GM19324 (cell line): ENCODE measurements around the gene NAB1.
"Not testable (repeated sequence)": the region's sequence is repeated elsewhere in the genome, so short reads cannot be mapped to it uniquely, and the experiment has no call there.

Experiments
- ATAC-seq: cut with Tn5 transposase; IDR thresholded peaks from one replicate; pipeline ENCODE4 v1.9.1; 2021; ENCODE audit warnings: mild to moderate bottlenecking, moderate library complexity; ENCODE audit not compliant: unreplicated experiment, low FRiP score

The NAB1 gene, protein sequence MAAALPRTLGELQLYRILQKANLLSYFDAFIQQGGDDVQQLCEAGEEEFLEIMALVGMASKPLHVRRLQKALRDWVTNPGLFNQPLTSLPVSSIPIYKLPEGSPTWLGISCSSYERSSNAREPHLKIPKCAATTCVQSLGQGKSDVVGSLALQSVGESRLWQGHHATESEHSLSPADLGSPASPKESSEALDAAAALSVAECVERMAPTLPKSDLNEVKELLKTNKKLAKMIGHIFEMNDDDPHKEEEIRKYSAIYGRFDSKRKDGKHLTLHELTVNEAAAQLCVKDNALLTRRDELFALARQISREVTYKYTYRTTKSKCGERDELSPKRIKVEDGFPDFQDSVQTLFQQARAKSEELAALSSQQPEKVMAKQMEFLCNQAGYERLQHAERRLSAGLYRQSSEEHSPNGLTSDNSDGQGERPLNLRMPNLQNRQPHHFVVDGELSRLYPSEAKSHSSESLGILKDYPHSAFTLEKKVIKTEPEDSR

DNA sequence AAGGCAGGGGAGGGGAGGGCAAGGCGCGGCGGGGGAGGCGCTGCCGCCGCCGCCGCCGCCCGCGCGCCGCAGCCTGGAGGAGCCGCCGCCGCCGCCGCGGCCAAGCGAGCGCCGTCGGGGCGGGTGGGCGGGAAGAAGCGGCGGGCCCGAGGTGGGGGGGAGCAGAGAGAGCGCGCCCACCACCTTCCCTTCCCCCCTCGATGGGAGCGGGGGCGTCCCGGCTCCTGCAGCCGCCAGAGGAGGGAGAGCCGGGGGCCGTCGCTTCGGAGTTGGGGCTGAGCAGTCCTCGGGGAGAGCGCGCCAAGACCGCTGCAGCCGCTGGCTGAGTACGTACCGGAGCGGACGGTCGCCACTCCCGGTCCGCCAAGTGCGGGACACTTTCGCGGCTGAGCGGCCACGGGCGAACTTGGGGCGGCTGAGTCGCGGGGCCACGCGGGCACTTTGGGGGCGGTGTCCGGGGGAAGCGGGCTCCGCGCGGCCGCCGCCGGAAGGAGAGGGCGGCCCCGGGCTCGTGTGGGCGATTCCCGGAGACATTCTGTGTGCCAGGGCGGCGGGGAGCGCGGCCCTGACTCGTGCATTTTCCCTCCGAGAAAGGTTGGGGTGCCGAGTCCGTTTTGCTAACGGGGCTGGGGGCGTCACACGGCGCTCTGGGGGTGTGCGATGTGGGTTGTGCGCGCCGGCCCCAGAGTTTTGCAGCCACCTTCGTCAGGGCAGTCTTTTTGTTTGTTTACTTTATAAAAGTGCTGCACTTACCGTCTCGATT is at the start of gene NAB1:
Gene NAB1 (plus strand): TSS at position 49 of the 763 bp plus-strand sequence. CDS start 10,094 bp downstream, outside the sequence.
- peak; percentile 58 for ATAC-seq

DNA sequence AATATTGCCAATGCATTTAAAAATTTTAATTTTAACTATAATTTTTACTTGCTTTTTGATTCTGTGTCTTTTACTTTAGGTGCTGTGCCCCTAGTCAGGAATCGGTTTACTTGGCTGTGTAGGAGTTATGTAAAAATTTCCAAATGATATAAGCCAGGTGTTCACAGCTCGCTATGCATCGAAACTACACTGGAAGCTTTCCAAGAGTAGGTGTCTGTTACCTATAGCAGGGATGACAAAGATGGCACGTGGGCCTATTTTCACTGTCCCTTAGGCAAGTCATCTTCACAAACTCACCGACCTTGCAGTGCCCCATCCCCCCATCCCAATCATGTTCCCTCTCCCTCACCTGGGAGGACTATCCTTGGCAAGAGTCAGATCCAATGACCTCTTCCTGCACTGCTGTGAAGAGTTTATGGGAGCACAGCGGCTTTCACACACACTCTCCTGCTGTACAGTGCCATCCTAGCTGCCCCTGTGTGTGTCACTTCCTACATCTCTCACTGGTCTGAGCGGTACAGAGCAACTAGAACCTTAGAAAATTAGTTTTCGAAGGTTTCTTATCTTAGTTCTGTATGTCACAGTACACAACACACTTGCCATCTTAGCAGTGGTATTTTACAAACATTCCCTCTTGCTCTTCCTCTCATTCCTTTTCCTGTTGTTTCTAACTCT is 49.2 kb upstream of the NAB1 start:
- no peak for ATAC-seq

DNA sequence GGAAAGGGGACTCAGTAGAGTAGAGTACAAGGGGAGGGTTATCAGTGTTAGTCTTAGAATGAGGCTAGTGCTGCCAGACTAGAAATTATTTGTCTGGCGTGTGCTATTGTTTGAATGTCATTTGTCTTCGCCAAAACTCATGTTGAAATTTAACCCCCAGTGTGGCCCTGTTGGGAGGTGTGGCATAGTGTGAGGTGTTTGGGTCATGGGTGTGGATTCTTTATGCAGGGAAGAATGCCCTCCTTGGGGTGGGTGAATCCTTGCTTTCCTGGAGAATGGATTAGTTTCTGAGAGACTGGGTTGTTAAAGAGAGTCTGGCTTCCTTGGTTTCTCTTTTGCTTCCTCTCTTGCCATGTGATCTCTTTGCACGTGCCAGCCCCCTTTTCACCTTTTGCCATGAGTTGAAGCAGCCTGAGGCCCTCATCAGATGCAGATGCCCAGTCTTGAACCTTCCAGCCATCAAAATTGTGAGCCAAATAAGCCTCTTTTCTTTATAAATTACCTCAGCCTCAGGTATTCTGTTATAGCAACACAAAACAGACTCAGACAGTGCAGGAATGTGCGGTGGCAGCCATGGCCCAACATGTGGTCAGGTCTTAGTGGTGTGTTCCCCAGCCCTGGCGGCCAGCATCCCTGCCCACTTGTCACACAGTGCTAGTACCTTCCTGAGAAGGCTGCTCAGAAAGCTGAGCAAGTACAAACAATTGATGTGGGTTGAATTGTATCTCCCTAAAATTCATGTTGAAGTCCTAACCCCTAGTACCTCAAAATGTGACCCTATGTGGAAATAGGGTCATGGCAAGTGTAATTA is 48.4 kb upstream of the NAB1 start:
- ATAC-seq = no peak

DNA sequence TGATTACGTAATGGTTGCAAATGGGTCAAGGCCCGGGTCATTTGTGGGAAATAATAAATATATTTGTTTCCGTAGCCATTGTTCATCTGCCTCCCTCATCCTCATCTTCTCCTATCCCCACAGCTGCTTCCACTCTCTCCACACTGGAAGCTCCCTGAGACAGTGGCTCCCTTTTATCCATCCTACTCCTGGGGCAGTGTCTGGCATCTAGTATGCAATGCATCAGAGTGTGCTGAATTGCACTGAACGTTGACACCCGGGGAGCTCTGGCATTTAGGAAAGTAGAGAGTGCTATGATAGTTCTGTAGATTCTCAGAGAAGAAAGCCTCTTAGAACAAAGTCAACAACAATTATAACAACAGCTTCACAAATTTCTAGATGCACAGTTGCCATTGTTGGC is 45.5 kb upstream of the NAB1 start:
- ATAC-seq = no peak

DNA sequence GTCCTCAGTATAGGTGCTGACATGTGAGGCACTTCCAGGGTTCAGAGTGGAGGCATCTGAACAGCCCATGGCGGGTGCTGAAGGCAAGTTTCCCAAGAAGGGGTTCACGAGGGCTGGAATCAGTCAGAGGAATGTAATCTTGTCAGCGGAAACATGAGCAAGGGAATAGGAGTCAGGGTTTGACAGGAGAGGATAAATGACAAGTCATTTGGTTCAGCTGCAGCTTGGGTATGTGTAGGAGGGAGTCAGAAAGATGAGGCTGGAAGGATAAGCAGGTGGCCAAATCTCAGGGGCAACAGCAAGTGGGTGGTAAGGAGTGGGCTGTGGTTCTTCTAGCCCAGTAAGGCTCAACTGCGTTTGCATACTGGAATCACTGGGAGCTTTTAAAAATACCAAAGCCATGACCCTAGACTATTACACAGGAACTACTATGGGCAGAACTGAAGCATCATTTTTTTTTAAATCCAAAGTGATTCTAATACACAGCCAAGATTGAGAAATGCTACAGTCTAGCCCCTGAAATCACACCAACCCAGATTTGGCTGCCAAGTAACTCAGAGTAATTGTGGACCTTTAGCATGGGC is 41.8 kb upstream of the NAB1 start:
- no peak for ATAC-seq

DNA sequence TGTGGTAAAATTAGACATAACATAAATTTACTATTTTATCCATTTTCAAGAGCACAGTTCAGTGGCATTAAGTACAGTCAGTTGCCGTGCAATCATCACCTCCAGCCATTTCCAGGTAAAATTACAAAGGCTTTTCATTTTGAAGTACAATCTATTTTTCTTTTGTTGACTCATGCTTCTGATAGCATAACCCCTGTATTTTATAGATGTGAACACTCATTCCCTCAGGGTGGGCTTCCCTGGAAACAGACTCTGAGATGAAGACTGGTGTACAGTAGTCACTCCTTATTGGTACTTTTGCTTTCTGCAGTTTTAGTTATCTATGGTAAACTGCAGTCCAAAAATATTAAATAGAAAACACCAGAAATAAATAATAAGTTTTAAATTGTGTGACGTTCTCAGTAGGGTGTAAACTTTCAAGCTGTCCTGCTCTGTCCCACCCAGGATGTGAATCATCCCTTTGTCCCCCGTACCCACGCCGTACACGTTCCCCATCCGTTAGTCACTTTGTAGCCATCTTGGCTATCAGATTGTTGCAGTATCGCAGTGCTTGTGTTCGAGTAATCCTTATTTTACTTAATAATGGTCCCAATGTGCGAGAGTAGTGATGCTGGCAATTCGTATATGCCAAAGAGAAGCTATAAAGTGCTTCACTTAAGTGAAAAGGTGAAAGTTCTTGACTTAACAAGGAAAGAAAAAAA is 41.1 kb upstream of the NAB1 start:
- ATAC-seq = no peak

DNA sequence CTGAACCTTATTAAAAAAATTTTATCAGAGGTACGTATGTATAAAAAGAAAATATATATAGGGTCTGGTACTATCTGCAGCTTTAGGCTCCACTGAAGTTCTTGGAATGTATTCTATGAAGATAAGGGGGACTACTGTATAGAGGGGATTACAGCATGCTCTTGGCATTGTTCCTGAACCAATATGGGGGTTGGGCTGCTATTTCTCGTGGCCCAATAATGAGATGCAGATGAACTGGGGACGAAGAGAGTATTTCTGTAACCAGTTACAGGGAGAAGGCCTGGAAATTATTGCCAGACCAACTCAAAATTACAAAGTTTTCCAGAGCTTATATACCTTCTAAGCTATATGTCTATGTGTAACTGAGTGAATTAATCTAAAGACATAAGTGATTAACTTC is 40.0 kb upstream of the NAB1 start:
- ATAC-seq = not testable (repeated sequence)

DNA sequence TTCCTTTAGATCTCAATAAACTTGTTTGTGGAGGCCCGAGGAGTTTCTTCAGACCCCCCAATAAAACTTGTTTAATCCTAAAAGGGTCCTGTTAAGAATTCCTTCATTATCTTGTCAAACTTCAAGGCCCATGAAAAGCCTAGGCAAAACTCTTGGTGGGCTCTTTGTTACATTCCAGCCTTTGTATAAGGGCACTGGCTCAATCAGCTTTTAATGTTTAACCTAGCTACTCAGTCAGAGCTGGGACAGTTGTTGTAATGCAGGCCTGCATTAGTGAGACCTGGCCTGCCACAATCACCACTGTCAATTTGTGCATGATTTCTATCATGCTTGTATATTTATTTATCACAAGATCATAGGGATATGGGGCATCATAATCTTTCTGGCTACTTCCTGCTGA is 39.5 kb upstream of the NAB1 start:
- not testable (repeated sequence) for ATAC-seq

DNA sequence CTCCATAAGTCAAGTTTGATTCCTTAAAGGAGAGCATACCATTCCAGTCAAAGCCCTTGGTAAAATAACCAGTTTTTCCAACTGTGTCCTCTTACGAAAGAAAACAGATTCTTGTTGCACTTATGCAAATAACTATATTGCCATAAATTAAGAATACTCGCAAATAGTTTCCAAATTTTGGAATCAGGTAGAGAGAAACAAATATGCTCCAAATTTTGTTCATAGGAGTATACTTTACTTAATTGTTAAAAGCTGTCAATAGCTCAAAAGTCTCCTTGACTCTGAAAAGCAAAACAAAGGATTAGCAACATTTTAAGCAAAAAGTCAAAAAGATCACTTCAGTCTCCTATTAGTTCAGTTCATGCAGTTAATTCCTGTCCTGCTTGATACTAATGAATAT is 38.4 kb upstream of the NAB1 start:
- not testable (repeated sequence) for ATAC-seq

DNA sequence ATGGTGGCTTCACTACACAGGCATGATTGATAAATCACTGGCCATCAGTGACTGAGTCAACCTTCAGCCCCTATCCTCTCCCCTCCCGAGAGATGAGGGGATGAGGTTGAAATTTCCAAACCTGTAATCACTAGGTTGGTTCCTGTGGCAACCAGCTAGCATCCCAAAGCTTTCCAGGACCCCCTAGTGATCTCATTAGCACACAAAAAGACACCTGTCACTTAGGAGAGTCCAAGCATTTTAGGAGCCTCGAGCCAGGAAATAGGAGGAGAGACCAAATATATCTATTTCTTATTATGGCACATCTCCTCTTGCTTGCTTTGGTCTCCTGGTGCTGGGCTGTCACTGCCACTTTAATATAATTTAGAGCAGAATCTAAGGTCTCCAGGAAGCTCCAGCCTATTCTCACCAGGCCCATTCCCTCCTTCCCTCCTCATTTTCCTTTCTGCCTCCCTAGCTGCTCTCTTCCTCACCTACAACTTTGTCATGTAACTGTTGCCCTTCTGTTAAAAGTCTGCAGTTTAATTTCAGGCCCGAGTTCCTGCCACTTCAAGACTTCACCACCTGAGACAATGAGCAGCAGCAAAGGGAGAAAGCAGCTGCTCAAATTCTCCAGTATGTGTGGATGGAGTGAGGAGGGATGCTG is 33.2 kb upstream of the NAB1 start:
- no peak for ATAC-seq

DNA sequence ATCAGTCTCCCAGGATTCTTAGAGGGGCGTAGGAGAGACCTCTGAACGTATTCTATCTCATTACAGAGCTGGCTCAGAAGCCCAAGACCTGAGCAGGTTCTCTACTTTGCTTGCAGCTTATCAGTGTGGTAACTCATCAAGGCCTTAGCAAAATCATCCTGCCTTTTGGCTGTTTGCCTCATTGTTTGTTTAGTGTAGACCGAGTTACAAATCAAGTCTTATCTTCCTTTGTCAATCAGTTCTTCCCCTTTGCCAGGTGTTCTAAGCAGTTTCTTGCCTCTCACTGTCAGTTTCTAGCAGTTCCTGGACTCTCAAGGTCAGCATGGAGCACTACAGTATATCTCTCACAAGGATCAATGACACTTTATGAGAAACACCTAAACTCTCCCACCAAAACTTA is 30.9 kb upstream of the NAB1 start:
- no peak for ATAC-seq

DNA sequence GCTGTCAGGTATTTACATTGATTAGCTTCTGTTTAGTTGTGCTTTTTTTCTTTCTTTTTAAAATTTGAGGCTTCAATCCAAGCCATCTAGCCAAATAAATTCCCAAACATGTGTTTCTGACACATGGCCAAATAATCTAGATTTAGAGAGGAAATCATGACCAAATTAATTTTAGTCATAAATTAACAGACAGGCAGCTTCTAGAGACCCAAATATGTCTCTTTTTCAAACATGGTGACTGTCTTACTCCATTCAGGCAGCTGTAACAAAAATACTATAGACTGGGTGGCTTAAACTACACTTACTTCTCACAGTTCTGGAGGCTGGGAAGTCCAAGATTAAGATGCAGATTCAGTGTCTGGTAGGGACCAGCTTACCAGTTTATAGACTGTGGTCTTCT is 23.2 kb upstream of the NAB1 start:
- ATAC-seq = no peak

DNA sequence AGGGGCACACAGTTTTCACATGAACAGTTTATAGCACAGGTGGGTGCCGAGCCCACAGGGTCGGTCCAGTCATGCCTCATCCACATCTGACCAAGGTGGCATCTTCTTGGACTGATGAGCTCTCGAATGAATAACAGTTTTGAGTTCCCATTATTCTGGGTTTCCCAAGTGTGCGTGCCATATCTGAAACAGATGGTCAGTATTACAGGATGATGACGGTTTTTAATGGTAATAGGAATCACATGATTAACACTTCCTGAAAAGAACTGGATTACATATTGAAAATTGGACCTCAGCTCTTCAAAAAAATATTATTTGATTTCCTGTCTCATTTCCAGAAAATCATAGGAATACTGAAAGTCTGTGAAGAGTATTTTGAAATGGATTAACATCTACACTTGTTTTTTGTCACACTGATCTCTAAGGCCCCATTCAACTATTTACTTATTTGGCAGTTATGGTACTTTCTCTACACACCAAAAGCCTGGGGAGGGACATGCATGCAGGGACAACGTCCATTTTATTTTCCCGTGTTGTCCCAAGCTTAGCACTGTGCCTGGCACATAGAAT is 22.2 kb upstream of the NAB1 start:
- ATAC-seq = no peak

DNA sequence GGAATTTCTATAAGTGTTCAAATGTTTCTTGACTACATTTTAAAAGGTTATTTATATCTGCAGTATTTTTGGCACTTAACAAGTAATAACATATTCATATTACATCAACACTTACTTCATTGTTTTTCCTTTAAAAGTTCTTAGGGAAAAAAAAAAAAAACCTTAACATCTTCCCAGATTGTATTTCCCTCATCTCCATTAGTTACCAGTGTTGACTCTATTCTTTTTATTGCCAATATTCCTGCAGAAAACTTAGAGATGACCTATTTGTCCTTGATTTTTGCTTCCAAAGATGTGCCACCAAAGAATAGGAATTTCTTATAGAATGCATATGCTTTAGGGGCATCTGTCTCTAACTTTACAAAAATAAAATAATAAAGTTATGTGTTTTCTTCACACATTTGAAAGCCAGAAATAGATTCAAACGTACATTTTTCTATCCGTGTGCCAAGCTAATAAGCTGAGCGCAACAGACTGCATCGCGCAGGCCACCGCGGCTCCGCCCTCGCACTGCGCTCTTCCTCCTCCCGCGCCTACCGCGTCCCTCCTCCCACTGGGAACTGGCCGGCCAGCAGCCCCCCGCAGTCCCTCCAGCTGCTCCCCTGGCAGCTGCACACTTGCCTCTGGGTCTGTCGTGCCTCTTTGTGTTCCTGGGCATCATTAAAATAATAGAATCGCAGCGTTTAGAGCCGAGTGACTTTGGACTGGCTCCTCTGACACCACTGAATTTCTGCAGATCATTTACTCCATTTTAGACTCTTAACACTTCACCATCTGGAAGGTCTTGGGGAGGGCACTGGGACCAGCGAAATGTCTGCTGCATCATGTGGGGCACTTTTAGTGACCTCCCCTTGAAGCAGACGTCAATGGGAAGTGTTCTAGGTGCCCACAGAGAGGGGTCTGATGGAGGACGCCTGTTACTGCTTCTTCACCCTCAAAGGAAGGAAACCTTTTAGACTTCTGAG is 21.2 kb upstream of the NAB1 start:
- no peak for ATAC-seq

DNA sequence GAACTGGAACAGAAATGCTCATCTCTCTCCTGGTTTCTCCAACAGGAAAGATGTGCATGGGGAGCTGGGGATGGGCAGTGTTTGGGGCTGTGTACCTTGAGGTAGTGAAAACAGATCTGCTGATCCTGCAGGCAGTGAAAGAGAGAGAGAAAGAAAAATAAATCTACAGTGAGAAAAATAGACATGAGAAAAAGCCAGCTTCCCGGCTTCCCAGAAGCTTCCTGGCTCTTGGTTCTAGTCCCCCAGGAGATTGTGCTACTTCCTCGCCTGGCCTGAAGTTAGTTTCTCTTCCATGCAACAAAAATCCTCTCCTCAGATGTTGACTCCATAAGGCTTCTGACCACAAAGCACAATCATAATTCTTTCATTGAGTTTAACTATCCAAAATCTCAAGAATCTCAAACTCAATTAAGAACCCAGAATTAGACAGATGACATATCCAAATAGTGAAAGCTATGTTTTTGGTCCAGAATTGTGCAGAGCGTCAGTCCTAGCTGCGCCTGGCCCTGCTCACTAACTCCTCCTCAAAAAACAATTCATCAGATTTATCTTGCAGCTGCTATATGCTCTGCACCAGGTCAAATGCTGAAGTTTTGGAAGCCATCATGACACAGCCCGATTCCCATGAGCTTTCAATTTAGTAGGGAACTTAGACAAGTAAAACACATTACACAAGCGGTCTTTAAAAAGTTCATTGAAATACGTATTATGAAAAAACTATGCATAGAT is 20.1 kb upstream of the NAB1 start:
- no peak for ATAC-seq

DNA sequence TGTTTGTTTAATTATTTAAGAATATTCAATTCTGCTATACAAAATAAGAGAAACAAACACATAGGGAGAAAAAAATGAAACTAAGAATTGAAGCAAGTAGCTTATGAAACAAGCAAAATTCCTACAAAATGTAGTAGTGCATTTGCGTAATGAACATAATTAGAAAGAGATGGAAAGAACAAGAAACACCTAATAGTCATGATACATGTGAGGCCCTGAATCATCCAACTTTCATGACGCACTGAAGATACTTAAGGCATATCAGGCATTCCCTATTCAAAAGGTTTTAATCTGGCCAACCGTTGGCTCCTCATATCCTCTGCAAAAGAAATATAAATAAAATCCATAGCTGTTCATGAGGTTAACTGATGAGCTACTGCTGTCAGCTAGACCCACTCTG is 14.5 kb upstream of the NAB1 start:
- no peak for ATAC-seq

DNA sequence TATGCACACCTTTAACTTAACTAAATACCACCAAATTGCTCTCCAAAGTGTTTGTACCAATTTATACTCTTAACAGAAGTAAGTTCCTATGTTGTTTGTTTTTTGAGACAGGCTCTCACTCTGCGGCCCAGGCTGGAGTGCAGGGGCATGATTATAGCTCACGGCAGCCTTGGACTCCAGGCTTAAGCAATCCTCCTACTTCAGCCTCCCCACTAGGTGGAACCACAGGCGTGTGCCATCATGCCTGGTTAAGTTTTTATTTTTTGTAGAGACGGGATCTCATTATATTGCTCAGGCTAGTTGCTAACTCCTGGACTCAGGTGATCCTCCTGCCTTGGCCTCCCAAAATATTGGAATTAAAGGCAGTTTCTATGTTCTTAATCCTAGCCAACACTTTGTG is 13.1 kb upstream of the NAB1 start:
- ATAC-seq = no peak
